SU-DHL-6 (cell line): ENCODE results near the gene DHX15.

Source experiments
- EZH2phosphoT487 ChIP-seq: fragments of 200-600 bp; sonication (generic), shearing (Covaris generic); conservative IDR thresholded peaks from 2 replicates; pipeline ENCODE4 v1.6.1; 2018; ENCODE audit warnings: mild to moderate bottlenecking, antibody characterized with exemption, low read length, moderate library complexity, mixed read lengths
- TF ChIP-seq, protein P1 (sequence below): fragments of 200-600 bp; sonication (generic); IDR thresholded peaks from one replicate; pipeline ENCODE4 v1.5.1; 2017; ENCODE audit warnings: antibody characterized with exemption, mild to moderate bottlenecking, low read length, moderate library complexity; ENCODE audit not compliant: insufficient read depth, poor library complexity, severe bottlenecking

GRCh38 chr4:24489870-24490269 lies 94.5 kb downstream of the DHX15 start:
- TF ChIP-seq, protein P1, sequence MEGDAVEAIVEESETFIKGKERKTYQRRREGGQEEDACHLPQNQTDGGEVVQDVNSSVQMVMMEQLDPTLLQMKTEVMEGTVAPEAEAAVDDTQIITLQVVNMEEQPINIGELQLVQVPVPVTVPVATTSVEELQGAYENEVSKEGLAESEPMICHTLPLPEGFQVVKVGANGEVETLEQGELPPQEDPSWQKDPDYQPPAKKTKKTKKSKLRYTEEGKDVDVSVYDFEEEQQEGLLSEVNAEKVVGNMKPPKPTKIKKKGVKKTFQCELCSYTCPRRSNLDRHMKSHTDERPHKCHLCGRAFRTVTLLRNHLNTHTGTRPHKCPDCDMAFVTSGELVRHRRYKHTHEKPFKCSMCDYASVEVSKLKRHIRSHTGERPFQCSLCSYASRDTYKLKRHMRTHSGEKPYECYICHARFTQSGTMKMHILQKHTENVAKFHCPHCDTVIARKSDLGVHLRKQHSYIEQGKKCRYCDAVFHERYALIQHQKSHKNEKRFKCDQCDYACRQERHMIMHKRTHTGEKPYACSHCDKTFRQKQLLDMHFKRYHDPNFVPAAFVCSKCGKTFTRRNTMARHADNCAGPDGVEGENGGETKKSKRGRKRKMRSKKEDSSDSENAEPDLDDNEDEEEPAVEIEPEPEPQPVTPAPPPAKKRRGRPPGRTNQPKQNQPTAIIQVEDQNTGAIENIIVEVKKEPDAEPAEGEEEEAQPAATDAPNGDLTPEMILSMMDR, result no peak
- no peak for TF ChIP-seq EZH2phosphoT487
